Gastroesophageal sphincter (tissue), 4 donors: Measurements from ENCODE around the gene LENEP. TPM values are rescaled to one million over a fixed set of nuclear protein-coding genes. Genes with fewer than 3 reads are reported as not detected.
"Not testable (repeated sequence)": the region's sequence is repeated elsewhere in the genome, so short reads cannot be mapped to it uniquely, and the experiment has no call there.

Experiments
- ATAC-seq: fragments of 150-250 bp; one replicate; pipeline ENCODE4 v1.9.1; 2016; ENCODE audit warnings: mild to moderate bottlenecking, moderate library complexity
- H3K27ac ChIP-seq, 4 donors: fragments of 200-600 bp; sonication (generic) in 3 of 4; 1 replicate in 3 of 4; 2 replicates in 1 of 4; pipeline ENCODE4 v1.5.1; 2016 to 2019
- H3K27me3 ChIP-seq: fragments of 200-600 bp; sonication (generic); one replicate; pipeline ENCODE4 v1.5.1; 2019
- H3K36me3 ChIP-seq, 2 donors: fragments of 200-600 bp; sonication (generic); one replicate each; pipeline ENCODE4 v1.5.1; 2019; ENCODE audit warnings: control low read depth in 1 of 2
- H3K4me1 ChIP-seq, 3 donors: fragments of 200-600 bp; sonication (generic); 1 replicate in 2 of 3; 2 replicates in 1 of 3; pipeline ENCODE4 v1.5.1; 2016 to 2019; ENCODE audit warnings: control low read depth in 2 of 3
- H3K4me3 ChIP-seq, 2 donors: fragments of 200-600 bp; sonication (generic); one replicate each; pipeline ENCODE4 v1.5.1; 2019; ENCODE audit warnings: mild to moderate bottlenecking in 1 of 2, moderate library complexity in 1 of 2
- H3K9me3 ChIP-seq, 3 donors: fragments of 200-600 bp; sonication (generic); one replicate each; pipeline ENCODE4 v1.5.1; 2017 to 2019; ENCODE audit warnings: control low read depth in 2 of 3
- CTCF ChIP-seq, 4 experiments: fragments of 200-600 bp in 2 of 4; fragments of 450-650 bp in 2 of 4; sonication (generic) in 1 of 4; IDR thresholded peaks; one replicate each; pipeline ENCODE4 v1.5.1; 2017 to 2019; ENCODE audit warnings: antibody characterized with exemption in 4 of 4, mild to moderate bottlenecking in 2 of 4, moderate library complexity in 2 of 4
- EP300 ChIP-seq: sonication (generic); formaldehyde crosslinking; IDR thresholded peaks from one replicate; pipeline ENCODE4 v1.6.1; 2017; ENCODE audit warnings: antibody characterized with exemption, mild to moderate bottlenecking
- POLR2A ChIP-seq, 2 donors: fragments of 450-650 bp; IDR thresholded peaks; one replicate each; pipeline ENCODE4 v1.6.1; 2017; ENCODE audit warnings: antibody characterized with exemption in 2 of 2, mild to moderate bottlenecking in 2 of 2, moderate library complexity in 1 of 2
- POLR2AphosphoS5 ChIP-seq: sonication (generic); formaldehyde crosslinking; IDR thresholded peaks from one replicate; pipeline ENCODE4 v1.6.1; 2017; ENCODE audit warnings: antibody characterized with exemption
- WGBS, 2 donors: methylation state at CpG; one replicate each; pipeline ENCODE4 v1.1.5; 2018; ENCODE audit warnings: low coverage in 1 of 2; 5-methylcytosine and 5-hydroxymethylcytosine counted together
- total RNA-seq, 4 donors: library from RNA; depleted of rRNA; stranded (reverse); fragments of >200 nt; gene quantifications; one replicate each; pipeline ENCODE4 v1.1.0, GENCODE V29; 2016

Gene LENEP
- total RNA-seq, 4 donors from 2014 or later = not detected

- TF ChIP-seq CTCF (IDR thresholded peaks at IDR 0.05) (no peak), POLR2AphosphoS5 (no peak), POLR2A (IDR thresholded peaks at IDR 0.05) (no peak), EP300 (no peak)
- no peak for ATAC-seq
- no peak overlapping the region for H3K4me3 ChIP-seq
- no peaks in the 10 kb centered on the region for H3K27me3 ChIP-seq
- peaks cover 0 to 12% of the 10 kb centered on the region in 2 donors for H3K36me3 ChIP-seq
- no peak overlapping the region for H3K27ac ChIP-seq
- 81 to 92% methylated on average over 2 to 3 of the region's 3 CpGs for WGBS, 2 donors
- H3K4me1 ChIP-seq = peaks cover 0 to 30% (median 5%) of the 10 kb centered on the region in 3 donors
- no peaks in the 10 kb centered on the region for H3K9me3 ChIP-seq
Observed at GRCh38 chr1:154978360-154978759, 15.0 kb upstream of the LENEP start.

DNA sequence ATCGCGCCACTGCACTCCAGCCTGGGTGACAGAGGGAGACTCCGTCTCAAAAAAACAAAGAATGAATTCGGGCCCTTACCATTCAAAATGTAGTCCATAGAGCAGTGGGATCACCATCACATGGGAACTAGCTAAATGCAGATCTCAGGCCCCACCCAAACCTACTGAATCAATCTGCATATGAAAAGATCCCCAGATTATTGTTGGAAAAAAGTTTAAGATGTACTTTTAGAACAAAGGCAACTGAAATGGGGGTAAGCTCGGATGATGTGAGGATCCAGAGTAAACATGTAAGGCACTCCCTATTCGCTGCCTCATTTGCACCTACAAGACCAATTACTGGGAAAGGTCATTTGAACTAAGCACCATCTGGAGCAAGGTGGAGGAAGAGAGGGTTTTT is 11.0 kb upstream of the LENEP start:
- Histone ChIP-seq H3K4me1 (peaks cover 0 to 32% (median 11%) of the 10 kb centered on the region in 3 donors), H3K36me3 (peaks cover 0 to 28% of the 10 kb centered on the region in 2 donors), H3K4me3 (peak overlapping the region; percentile 24 to 73), H3K27ac (peak overlapping the region in 2 of 4 donors; percentile 55 to 79), H3K9me3 (no peaks in the 10 kb centered on the region), H3K27me3 (no peaks in the 10 kb centered on the region)
- TF ChIP-seq EP300 (no peak), POLR2A (IDR thresholded peaks at IDR 0.05) (no peak), POLR2AphosphoS5 (no peak), CTCF (IDR thresholded peaks at IDR 0.05) (no peak)
- ATAC-seq = no peak
- 33 to 54% methylated on average over 3 to 4 of the region's 6 CpGs for WGBS, 2 donors

GRCh38 chr1:154982897-154983648 is 10.3 kb upstream of the LENEP start, which contains the start of gene FLAD1:
Gene FLAD1 (plus strand): TSS chr1:154983344. CDS start chr1:154983695, 351 bp downstream.
- Histone ChIP-seq H3K9me3 (no peaks in the 10 kb centered on the region), H3K36me3 (peaks cover 0 to 35% of the 10 kb centered on the region in 2 donors), H3K4me3 (peak within 1 kb of the TSS; percentile 73 to 99), H3K4me1 (peaks cover 0 to 34% (median 11%) of the 10 kb centered on the region in 3 donors), H3K27me3 (no peaks in the 10 kb centered on the region), H3K27ac (peak within 1 kb of the TSS; percentile 79 to 82 (median 80))
- 0% methylated on average over 12 to 24 of the region's 26 CpGs for WGBS, 2 donors
- peak; percentile 100 for ATAC-seq
- TF ChIP-seq POLR2AphosphoS5 (peak; percentile 78), POLR2A (IDR thresholded peaks at IDR 0.05) (no peak)

DNA sequence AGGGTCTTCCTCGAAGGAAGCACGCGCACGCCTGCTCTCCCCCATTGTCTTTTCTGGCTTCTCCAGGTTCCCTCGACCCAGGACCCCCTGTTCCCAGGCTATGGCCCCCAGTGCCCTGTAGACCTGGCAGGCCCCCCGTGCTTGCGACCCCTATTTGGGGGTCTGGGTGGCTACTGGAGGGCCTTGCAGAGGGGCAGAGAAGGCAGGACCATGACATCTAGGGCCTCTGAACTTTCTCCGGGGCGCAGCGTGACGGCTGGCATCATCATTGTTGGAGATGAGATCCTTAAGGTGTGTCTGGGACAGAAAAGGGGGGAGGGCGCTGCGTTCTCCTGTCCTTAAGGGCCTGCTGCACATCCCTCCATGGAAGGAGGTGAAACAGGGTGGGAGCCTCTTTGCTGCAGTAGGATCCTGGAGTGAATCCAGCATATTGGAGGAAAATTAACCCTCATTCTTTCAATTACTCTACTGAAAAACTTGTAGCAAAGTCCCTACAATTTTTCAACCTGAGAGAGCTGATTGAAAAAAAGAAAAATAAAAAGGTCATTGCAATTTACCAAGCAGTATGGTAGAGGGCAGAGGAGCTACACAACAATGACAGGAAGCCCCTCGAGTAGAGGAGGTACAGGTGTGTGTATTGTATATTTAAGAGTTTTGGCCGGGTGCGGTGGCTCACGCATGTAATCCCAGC is 9.5 kb upstream of the LENEP start:
- Histone ChIP-seq H3K4me1 (peaks cover 0 to 42% (median 11%) of the 10 kb centered on the region in 3 donors), H3K9me3 (no peaks in the 10 kb centered on the region), H3K36me3 (peaks cover 0 to 43% of the 10 kb centered on the region in 2 donors), H3K27ac (peak overlapping the region; percentile 79 to 82 (median 80)), H3K4me3 (peak overlapping the region; percentile 73 to 99), H3K27me3 (no peaks in the 10 kb centered on the region)
- TF ChIP-seq POLR2A (IDR thresholded peaks at IDR 0.05) (no peak), CTCF (IDR thresholded peaks at IDR 0.05) (no peak), EP300 (no peak), POLR2AphosphoS5 (no peak)
- ATAC-seq = no peak
- WGBS, 2 donors = 14% methylated on average over 7 to 10 of the region's 17 CpGs

- H3K4me3 ChIP-seq, H3K27ac ChIP-seq, ATAC-seq, H3K9me3 ChIP-seq, H3K27me3 ChIP-seq: not testable (repeated sequence)
- 40 to 60% methylated on average over 1 to 2 of the region's 4 CpGs for WGBS, 2 donors
- H3K4me1 ChIP-seq = peaks cover 0 to 49% (median 11%) of the 10 kb centered on the region in 3 donors
- H3K36me3 ChIP-seq = peaks cover 0 to 59% of the 10 kb centered on the region in 2 donors
Observed at GRCh38 chr1:154986736-154987135, 6.7 kb upstream of the LENEP start.
